Lung microvascular endothelial cell (primary cell): ENCODE results near the gene HIBADH. TPM values are rescaled to one million over a fixed set of nuclear protein-coding genes. Genes with fewer than 3 reads are reported as not detected.
"Not testable (repeated sequence)": the region's sequence is repeated elsewhere in the genome, so short reads cannot be mapped to it uniquely, and the experiment has no call there.

ENCODE experiments used
- DNase-seq, 2 donors: peaks; one replicate each; pipeline versions ENCODE4 v3.0.0 to v3.0.0-alpha.2; 2010; ENCODE audit warnings: low read depth in 2 of 2
- total RNA-seq: library from RNA; depleted of rRNA; stranded (reverse); fragments of >200 nt; gene quantifications from 2 replicates; pipeline ENCODE4 v1.2.1, GENCODE V29; 2014

HIBADH gene
- total RNA-seq, 1 donor from 2014 or later, result 19.2 TPM

- no peak for DNase-seq
Observed at GRCh38 chr7:27602766-27603165, 59.9 kb downstream of the HIBADH start.

GRCh38 chr7:27601217-27601616 lies 61.5 kb downstream of the HIBADH start:
- DNase-seq, result no peak

GRCh38 chr7:27600247-27600646 lies 62.4 kb downstream of the HIBADH start:
- DNase-seq, result peak in 1 of 2 donors; percentile 16

GRCh38 chr7:27595009-27595408 lies 67.7 kb downstream of the HIBADH start:
- DNase-seq, result no peak

GRCh38 chr7:27593226-27593625 lies 69.5 kb downstream of the HIBADH start:
- peak in 1 of 2 donors; percentile 24 for DNase-seq

GRCh38 chr7:27590416-27590815 lies 72.3 kb downstream of the HIBADH start:
- DNase-seq, result no peak

- DNase-seq, result no peak
Observed at GRCh38 chr7:27587429-27587828, 75.3 kb downstream of the HIBADH start.

- no peak for DNase-seq
Observed at GRCh38 chr7:27586825-27587224, 75.9 kb downstream of the HIBADH start.

GRCh38 chr7:27585781-27586447 lies 76.8 kb downstream of the HIBADH start:
- DNase-seq, result no peak

- no peak for DNase-seq
Observed at GRCh38 chr7:27581906-27582305, 80.8 kb downstream of the HIBADH start.

GRCh38 chr7:27581119-27581518 lies 81.6 kb downstream of the HIBADH start:
- DNase-seq, result no peak

GRCh38 chr7:27579565-27579964 lies 83.1 kb downstream of the HIBADH start:
- no peak for DNase-seq

GRCh38 chr7:27578169-27578568 lies 84.5 kb downstream of the HIBADH start:
- DNase-seq, result not testable (repeated sequence)

- DNase-seq, result peak; percentile 52 to 55
Observed at GRCh38 chr7:27576360-27576944, 86.2 kb downstream of the HIBADH start.

GRCh38 chr7:27575613-27576012 lies 87.1 kb downstream of the HIBADH start:
- DNase-seq, result peak in 1 of 2 donors; percentile 51

- no peak for DNase-seq
Observed at GRCh38 chr7:27569106-27569505, 93.6 kb downstream of the HIBADH start.

GRCh38 chr7:27567266-27567665 lies 95.4 kb downstream of the HIBADH start:
- no peak for DNase-seq

- no peak for DNase-seq
Observed at GRCh38 chr7:27564881-27565482, 97.7 kb downstream of the HIBADH start.

- DNase-seq, result peak in 1 of 2 donors; percentile 23
Observed at GRCh38 chr7:27560706-27561235, 101.9 kb downstream of the HIBADH start.

GRCh38 chr7:27555670-27556069 lies 107.0 kb downstream of the HIBADH start:
- DNase-seq, result no peak

GRCh38 chr7:27554826-27555225 lies 107.9 kb downstream of the HIBADH start:
- no peak for DNase-seq

- no peak for DNase-seq
Observed at GRCh38 chr7:27553273-27553672, 109.4 kb downstream of the HIBADH start.
